ENCODE measurements around the gene UBE4B. TPM values are rescaled to one million over a fixed set of nuclear protein-coding genes. Genes with fewer than 3 reads are reported as not detected.

The UBE4B gene
- total and polyA plus RNA-seq, 2 of the 13 experiments (the other 11 are each of a cell fraction or from before 2014, with no cell fraction given), result 15.2 to 24.8 TPM

GRCh38 chr1:10207810-10208209 lies 175.1 kb downstream of the UBE4B start (continued):
- TF ChIP-seq, protein P1, sequence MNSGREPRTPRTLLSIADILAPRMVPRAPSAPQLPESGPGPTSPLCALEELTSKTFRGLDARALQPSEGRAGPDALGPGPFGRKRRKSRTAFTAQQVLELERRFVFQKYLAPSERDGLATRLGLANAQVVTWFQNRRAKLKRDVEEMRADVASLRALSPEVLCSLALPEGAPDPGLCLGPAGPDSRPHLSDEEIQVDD (CRISPR knock-in tag; IDR thresholded peaks at IDR 0.05; ENCODE audit: borderline replicate concordance), result no peak
- TF ChIP-seq EZH2 (conservative IDR thresholded peaks at IDR 0.05; ENCODE audit: low read depth, low read length) (no peak), ZNF776 (CRISPR knock-in tag; IDR thresholded peaks at IDR 0.05) (no peak), KDM2A (CRISPR knock-in tag; IDR thresholded peaks at IDR 0.05; ENCODE audit: borderline replicate concordance, low read depth) (no peak)
- TF ChIP-seq, protein P2, sequence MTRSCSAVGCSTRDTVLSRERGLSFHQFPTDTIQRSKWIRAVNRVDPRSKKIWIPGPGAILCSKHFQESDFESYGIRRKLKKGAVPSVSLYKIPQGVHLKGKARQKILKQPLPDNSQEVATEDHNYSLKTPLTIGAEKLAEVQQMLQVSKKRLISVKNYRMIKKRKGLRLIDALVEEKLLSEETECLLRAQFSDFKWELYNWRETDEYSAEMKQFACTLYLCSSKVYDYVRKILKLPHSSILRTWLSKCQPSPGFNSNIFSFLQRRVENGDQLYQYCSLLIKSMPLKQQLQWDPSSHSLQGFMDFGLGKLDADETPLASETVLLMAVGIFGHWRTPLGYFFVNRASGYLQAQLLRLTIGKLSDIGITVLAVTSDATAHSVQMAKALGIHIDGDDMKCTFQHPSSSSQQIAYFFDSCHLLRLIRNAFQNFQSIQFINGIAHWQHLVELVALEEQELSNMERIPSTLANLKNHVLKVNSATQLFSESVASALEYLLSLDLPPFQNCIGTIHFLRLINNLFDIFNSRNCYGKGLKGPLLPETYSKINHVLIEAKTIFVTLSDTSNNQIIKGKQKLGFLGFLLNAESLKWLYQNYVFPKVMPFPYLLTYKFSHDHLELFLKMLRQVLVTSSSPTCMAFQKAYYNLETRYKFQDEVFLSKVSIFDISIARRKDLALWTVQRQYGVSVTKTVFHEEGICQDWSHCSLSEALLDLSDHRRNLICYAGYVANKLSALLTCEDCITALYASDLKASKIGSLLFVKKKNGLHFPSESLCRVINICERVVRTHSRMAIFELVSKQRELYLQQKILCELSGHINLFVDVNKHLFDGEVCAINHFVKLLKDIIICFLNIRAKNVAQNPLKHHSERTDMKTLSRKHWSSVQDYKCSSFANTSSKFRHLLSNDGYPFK (CRISPR knock-in tag; IDR thresholded peaks at IDR 0.05; ENCODE audit: borderline replicate concordance), result no peak

DNA sequence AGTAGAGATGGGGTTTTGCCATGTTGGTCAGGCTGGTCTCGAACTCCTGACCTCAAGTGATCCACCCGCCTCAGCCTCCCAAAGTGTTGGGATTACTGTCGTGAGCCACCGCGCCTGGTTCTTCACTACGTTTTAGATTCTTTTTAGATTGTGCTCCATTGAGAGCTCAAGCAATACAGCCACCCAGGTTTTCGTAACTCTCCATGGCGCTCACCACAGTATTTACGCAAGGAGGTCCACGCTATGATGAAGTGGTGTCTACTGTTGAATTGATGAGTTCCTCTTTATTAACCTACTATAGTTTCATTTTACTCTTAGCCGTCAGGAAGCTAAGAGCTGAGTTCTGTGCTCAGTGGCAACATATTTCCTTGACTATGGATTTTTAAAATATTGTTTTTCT lies 175.8 kb downstream of the UBE4B start:
- CTCF ChIA-PET (ENCODE audit: low intra/inter-chr PET ratio, low total read pairs), result no interaction called here
- H3K4me1 ChIP-seq (ENCODE audit: insufficient read depth, low read length), result peaks cover 51% of the 10 kb centered on the region
- peak; percentile 23; the same call in 1 of the 2 replicates for TF ChIP-seq ZBTB38 (CRISPR knock-in tag; IDR thresholded peaks at IDR 0.05)
- TF ChIP-seq, protein P3, sequence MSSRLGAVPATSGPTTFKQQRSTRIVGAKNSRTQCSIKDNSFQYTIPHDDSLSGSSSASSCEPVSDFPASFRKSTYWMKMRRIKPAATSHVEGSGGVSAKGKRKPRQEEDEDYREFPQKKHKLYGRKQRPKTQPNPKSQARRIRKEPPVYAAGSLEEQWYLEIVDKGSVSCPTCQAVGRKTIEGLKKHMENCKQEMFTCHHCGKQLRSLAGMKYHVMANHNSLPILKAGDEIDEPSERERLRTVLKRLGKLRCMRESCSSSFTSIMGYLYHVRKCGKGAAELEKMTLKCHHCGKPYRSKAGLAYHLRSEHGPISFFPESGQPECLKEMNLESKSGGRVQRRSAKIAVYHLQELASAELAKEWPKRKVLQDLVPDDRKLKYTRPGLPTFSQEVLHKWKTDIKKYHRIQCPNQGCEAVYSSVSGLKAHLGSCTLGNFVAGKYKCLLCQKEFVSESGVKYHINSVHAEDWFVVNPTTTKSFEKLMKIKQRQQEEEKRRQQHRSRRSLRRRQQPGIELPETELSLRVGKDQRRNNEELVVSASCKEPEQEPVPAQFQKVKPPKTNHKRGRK (CRISPR knock-in tag; IDR thresholded peaks at IDR 0.05), result no peak
- TF ChIP-seq SPEN (CRISPR knock-in tag; IDR thresholded peaks at IDR 0.05; ENCODE audit: low read depth), result no peak
- TF ChIP-seq, protein P4, sequence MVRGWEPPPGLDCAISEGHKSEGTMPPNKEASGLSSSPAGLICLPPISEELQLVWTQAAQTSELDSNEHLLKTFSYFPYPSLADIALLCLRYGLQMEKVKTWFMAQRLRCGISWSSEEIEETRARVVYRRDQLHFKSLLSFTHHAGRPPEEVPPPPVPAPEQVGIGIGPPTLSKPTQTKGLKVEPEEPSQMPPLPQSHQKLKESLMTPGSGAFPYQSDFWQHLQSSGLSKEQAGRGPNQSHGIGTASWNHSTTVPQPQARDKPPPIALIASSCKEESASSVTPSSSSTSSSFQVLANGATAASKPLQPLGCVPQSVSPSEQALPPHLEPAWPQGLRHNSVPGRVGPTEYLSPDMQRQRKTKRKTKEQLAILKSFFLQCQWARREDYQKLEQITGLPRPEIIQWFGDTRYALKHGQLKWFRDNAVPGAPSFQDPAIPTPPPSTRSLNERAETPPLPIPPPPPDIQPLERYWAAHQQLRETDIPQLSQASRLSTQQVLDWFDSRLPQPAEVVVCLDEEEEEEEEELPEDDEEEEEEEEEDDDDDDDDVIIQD (CRISPR knock-in tag; IDR thresholded peaks at IDR 0.05; ENCODE audit: low read depth), result no peak
- TF ChIP-seq U2AF1 (optimal IDR thresholded peaks at IDR 0.05; ENCODE audit: low read depth, low read length), result no peak
- TF ChIP-seq PHF8 (CRISPR knock-in tag; IDR thresholded peaks at IDR 0.05), result no peak
- TF ChIP-seq, protein P5, sequence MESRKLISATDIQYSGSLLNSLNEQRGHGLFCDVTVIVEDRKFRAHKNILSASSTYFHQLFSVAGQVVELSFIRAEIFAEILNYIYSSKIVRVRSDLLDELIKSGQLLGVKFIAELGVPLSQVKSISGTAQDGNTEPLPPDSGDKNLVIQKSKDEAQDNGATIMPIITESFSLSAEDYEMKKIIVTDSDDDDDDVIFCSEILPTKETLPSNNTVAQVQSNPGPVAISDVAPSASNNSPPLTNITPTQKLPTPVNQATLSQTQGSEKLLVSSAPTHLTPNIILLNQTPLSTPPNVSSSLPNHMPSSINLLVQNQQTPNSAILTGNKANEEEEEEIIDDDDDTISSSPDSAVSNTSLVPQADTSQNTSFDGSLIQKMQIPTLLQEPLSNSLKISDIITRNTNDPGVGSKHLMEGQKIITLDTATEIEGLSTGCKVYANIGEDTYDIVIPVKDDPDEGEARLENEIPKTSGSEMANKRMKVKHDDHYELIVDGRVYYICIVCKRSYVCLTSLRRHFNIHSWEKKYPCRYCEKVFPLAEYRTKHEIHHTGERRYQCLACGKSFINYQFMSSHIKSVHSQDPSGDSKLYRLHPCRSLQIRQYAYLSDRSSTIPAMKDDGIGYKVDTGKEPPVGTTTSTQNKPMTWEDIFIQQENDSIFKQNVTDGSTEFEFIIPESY (CRISPR knock-in tag; IDR thresholded peaks at IDR 0.05), result peak; percentile 37; the same call in 1 of the 2 replicates
- no peak for TF ChIP-seq HNF4G (IDR thresholded peaks at IDR 0.05; ENCODE audit: borderline replicate concordance, low read depth, low read length)
- no peak for TF ChIP-seq HNF4G (CRISPR knock-in tag; IDR thresholded peaks at IDR 0.05; ENCODE audit: borderline replicate concordance, low read depth)
- TF ChIP-seq GPN1 (CRISPR knock-in tag; IDR thresholded peaks at IDR 0.05; ENCODE audit: borderline replicate concordance), result no peak

More for the DNA sequence above, 175.8 kb downstream of the UBE4B start:
- H3K4me2 ChIP-seq (ENCODE audit: low read depth, low read length), result no peak overlapping the region
- H3K36me3 ChIP-seq (replicated peaks in 1 of 2; ENCODE audit: control insufficient read depth in 1 of 2, insufficient read depth in 2 of 2, low read length in 2 of 2), result no peaks in the 10 kb centered on the region
- BruUV-seq (replicated peaks), result no TSS peak
- WGBS (ENCODE audit: low lambda C conversion rate), result 82% methylated on average over 11 of the region's 11 CpGs
- in situ Hi-C loops (cut with HindIII; ENCODE audit: extremely low pct_ligation_motif_present, low pct_unique_long_range_greater_than_20kb) (no loop called here), intact Hi-C loops (cut with micrococcal nuclease; ENCODE audit: unreplicated experiment) (no loop called here)
- no peak overlapping the region for H3K4me3 ChIP-seq (replicated peaks in 1 of 3; ENCODE audit: insufficient read depth in 1 of 3, low read depth in 2 of 3, low read length in 3 of 3)
- no peak for FAIRE-seq
- no peak for ATAC-seq
- peaks cover 25% of the 10 kb centered on the region for H3K79me2 ChIP-seq (ENCODE audit: insufficient read depth, low read length)
- no peak overlapping the region for H3K27ac ChIP-seq (ENCODE audit: extremely low read length, insufficient read depth, low read length)
- no peak for DNase-seq (ENCODE audit: low spot score)
- POLR2A ChIA-PET, result no interaction called here
- no peak overlapping the region for H2AFZ ChIP-seq (ENCODE audit: low read length)
- H3K9me3 ChIP-seq (ENCODE audit: low read length), result no peaks in the 10 kb centered on the region
- no peaks in the 10 kb centered on the region; a peak in 1 of 5 replicates for H3K27me3 ChIP-seq (ENCODE audit: control insufficient read depth in 1 of 2, insufficient read depth in 2 of 2, low read length in 2 of 2)
- H4K20me1 ChIP-seq (ENCODE audit: insufficient read depth, low read length), result peaks cover 14% of the 10 kb centered on the region
- no peak overlapping the region for H3K9ac ChIP-seq (ENCODE audit: insufficient read depth, low read depth, low read length)

All from HepG2 (cell line).